A673 (cell line): Measurements from ENCODE around the gene PRDM16. TPM values are rescaled to one million over a fixed set of nuclear protein-coding genes. Genes with fewer than 3 reads are reported as not detected.

ENCODE experiments used
- BruUV-seq: library from RNA; stranded (reverse); fragments of 400-500 nt; replicated peaks from 2 replicates; lab custom pipeline; 2021; lab: Mats Ljungman, UMichigan
- CTCF ChIA-PET: fragments of 300-600 bp; sonication (Branson Sonifier 250); formaldehyde crosslinking; loops from one replicate; lab custom pipeline; 2022; ENCODE audit warnings: antibody characterized with exemption; lab: Charles Lee
- POLR2A ChIA-PET: fragments of 300-600 bp; sonication (Branson Sonifier 250); formaldehyde crosslinking; loops from one replicate; lab custom pipeline; 2022; ENCODE audit warnings: antibody characterized with exemption; ENCODE audit not compliant: low non-redundant PET; lab: Charles Lee
- DNase-seq: peaks from one replicate; pipeline ENCODE4 v3.0.0-alpha.2; 2015; ENCODE audit warnings: low spot score
- H3K27ac ChIP-seq: fragments of 200-600 bp; sonication (generic); 2 replicates; pipeline ENCODE4 v1.5.1; 2016; ENCODE audit warnings: mixed run types, low read depth, mild to moderate bottlenecking, mixed read lengths, antibody characterized with exemption, low read length; ENCODE audit not compliant: poor library complexity, severe bottlenecking
- H3K27me3 ChIP-seq: fragments of 200-600 bp; sonication (generic); replicated peaks from 2 replicates; pipeline ENCODE4 v1.6.1; 2017; ENCODE audit warnings: mixed run types, low read depth, mild to moderate bottlenecking, mixed read lengths, antibody characterized with exemption, low read length; ENCODE audit not compliant: insufficient read depth, poor library complexity
- H3K36me3 ChIP-seq: fragments of 200-600 bp; sonication (generic); 2 replicates; pipeline ENCODE4 v1.6.1; 2016; ENCODE audit warnings: mixed run types, mild to moderate bottlenecking, mixed read lengths, antibody characterized with exemption, low read length; ENCODE audit not compliant: insufficient read depth, poor library complexity, severe bottlenecking
- H3K4me1 ChIP-seq: fragments of 200-600 bp; sonication (generic); 2 replicates; pipeline ENCODE4 v1.6.1; 2017; ENCODE audit warnings: mixed run types, mild to moderate bottlenecking, mixed read lengths, antibody characterized with exemption, low read length; ENCODE audit not compliant: insufficient read depth, poor library complexity, severe bottlenecking
- H3K4me3 ChIP-seq: fragments of 200-600 bp; sonication (generic); 2 replicates; pipeline ENCODE4 v1.5.1; 2016; ENCODE audit warnings: low read depth, mixed run types, mild to moderate bottlenecking, mixed read lengths, low read length; ENCODE audit not compliant: poor library complexity, severe bottlenecking
- H3K9me3 ChIP-seq: fragments of 200-600 bp; sonication (generic); 2 replicates; pipeline ENCODE4 v1.6.1; 2016; ENCODE audit warnings: mixed run types, low read depth, mild to moderate bottlenecking, mixed read lengths, antibody characterized with exemption, low read length; ENCODE audit not compliant: poor library complexity, severe bottlenecking
- CTCF ChIP-seq: fragments of 300-800, 200-600 bp; sonication (generic); conservative IDR thresholded peaks from 2 replicates; pipeline ENCODE4 v1.5.1; 2017; ENCODE audit warnings: low read depth, mild to moderate bottlenecking, antibody characterized with exemption, low read length, moderate library complexity, mixed read lengths
- EZH2 ChIP-seq: fragments of 200-600 bp; sonication (generic); IDR thresholded peaks from 2 replicates; pipeline ENCODE4 v1.6.1; 2017; ENCODE audit warnings: borderline replicate concordance, low read depth, mild to moderate bottlenecking, mixed read lengths, antibody characterized with exemption, low read length; ENCODE audit not compliant: poor library complexity, severe bottlenecking
- intact Hi-C: fragments of 100-400 bp; cut with micrococcal nuclease; formaldehyde crosslinking; loops from one replicate; pipeline ENCODE4 v1.10.0; 2022; ENCODE audit not compliant: unreplicated experiment
- total RNA-seq: library from RNA; stranded (reverse); gene quantifications from 2 replicates; pipeline ENCODE4 v1.2.3, GENCODE V29; 2021

PRDM16 gene
- total RNA-seq, 1 experiment from 2014 or later, result 0.49 TPM

GRCh38 chr1:3459051-3459908 lies 390.3 kb downstream of the PRDM16 start:
- no peaks in the 10 kb centered on the region for H3K27me3 ChIP-seq
- no TSS peak for BruUV-seq
- peaks cover 10% of the 10 kb centered on the region for H3K4me1 ChIP-seq
- no peak overlapping the region for H3K4me3 ChIP-seq
- TF ChIP-seq EZH2, result no peak
- no peak for TF ChIP-seq CTCF
- no peaks in the 10 kb centered on the region for H3K36me3 ChIP-seq
- no peaks in the 10 kb centered on the region for H3K9me3 ChIP-seq
- ChIA-PET POLR2A (no interaction called here), CTCF (no interaction called here)
- no peak for DNase-seq
- H3K27ac ChIP-seq, result no peak overlapping the region
- intact Hi-C loops, result no loop called here

GRCh38 chr1:3459940-3460671 lies 391.1 kb downstream of the PRDM16 start:
- BruUV-seq, result no TSS peak
- peaks cover 3% of the 10 kb centered on the region for H3K4me1 ChIP-seq
- H3K27me3 ChIP-seq, result no peaks in the 10 kb centered on the region
- no peak for DNase-seq
- intact Hi-C loops, result no loop called here
- no peak overlapping the region for H3K4me3 ChIP-seq
- no peak for TF ChIP-seq CTCF
- no peak for TF ChIP-seq EZH2
- ChIA-PET POLR2A (no interaction called here), CTCF (no interaction called here)
- H3K9me3 ChIP-seq, result no peaks in the 10 kb centered on the region
- no peak overlapping the region for H3K27ac ChIP-seq
- H3K36me3 ChIP-seq, result no peaks in the 10 kb centered on the region

GRCh38 chr1:3460672-3461131 lies 391.7 kb downstream of the PRDM16 start:
- ChIA-PET POLR2A (no interaction called here), CTCF (no interaction called here)
- TF ChIP-seq CTCF (no peak), EZH2 (no peak)
- BruUV-seq, result no TSS peak
- H3K27ac ChIP-seq, result no peak overlapping the region
- no peaks in the 10 kb centered on the region for H3K9me3 ChIP-seq
- H3K4me1 ChIP-seq, result no peaks in the 10 kb centered on the region
- no peak overlapping the region for H3K4me3 ChIP-seq
- DNase-seq, result no peak
- H3K36me3 ChIP-seq, result no peaks in the 10 kb centered on the region
- intact Hi-C loops, result no loop called here
- H3K27me3 ChIP-seq, result no peaks in the 10 kb centered on the region
